ENCODE data around the gene DNM2.

The DNM2 gene

GRCh38 chr19:10839114-10840050 is 121.5 kb downstream of the DNM2 start:
- no peak overlapping the region for H3K27ac ChIP-seq
- no peak for DNase-seq (ENCODE audit: low spot score)
- CTCF ChIA-PET, result interaction anchor here (1.3 kb wide), 1 partner anchor 25 kb away, joined by 3 read pairs; no protein-coding TSS in a partner anchor
- no peak for TF ChIP-seq CTCF (conservative IDR thresholded peaks at IDR 0.05; ENCODE audit: low read depth)
- POLR2A ChIA-PET (ENCODE audit: low non-redundant PET), result no interaction called here

- DNase-seq (ENCODE audit: low spot score), result no peak
- CTCF ChIA-PET, result interaction anchor here (0.7 to 1.5 kb wide), 2 partner anchors 22 to 141 kb away, joined by 4 to 7 read pairs; no protein-coding TSS in a partner anchor
- H3K27ac ChIP-seq, result no peak overlapping the region
- TF ChIP-seq CTCF (conservative IDR thresholded peaks at IDR 0.05; ENCODE audit: low read depth), result no peak
- POLR2A ChIA-PET (ENCODE audit: low non-redundant PET), result no interaction called here
Observed at GRCh38 chr19:10842788-10843187, 124.9 kb downstream of the DNM2 start.

GRCh38 chr19:10846500-10847202 is 128.8 kb downstream of the DNM2 start:
- POLR2A ChIA-PET (ENCODE audit: low non-redundant PET), result no interaction called here
- CTCF ChIA-PET, result no interaction called here
- DNase-seq (ENCODE audit: low spot score), result no peak
- no peak overlapping the region for H3K27ac ChIP-seq
- no peak for TF ChIP-seq CTCF (conservative IDR thresholded peaks at IDR 0.05; ENCODE audit: low read depth)

GRCh38 chr19:10848230-10848856 is 130.5 kb downstream of the DNM2 start, which contains the start of gene C19orf38:
Gene C19orf38, plus strand, starts transcription at chr19:10848415. Its CDS starts 94 bp downstream, at chr19:10848509.
- ChIA-PET POLR2A (ENCODE audit: low non-redundant PET) (no interaction called here), CTCF (interaction anchor here (0.5 to 0.6 kb wide), 3 partner anchors 341 to 598 kb away, joined by 3 read pairs; no protein-coding TSS in a partner anchor)
- no peak for DNase-seq (ENCODE audit: low spot score)
- no peak for TF ChIP-seq CTCF (conservative IDR thresholded peaks at IDR 0.05; ENCODE audit: low read depth)
- H3K27ac ChIP-seq, result no peak within 1 kb of the TSS

- ChIA-PET CTCF (interaction anchor here (1.3 to 1.9 kb wide), 2 partner anchors 14 kb away, joined by 3 to 6 read pairs; no protein-coding TSS in a partner anchor), POLR2A (ENCODE audit: low non-redundant PET) (no interaction called here)
- no peak for TF ChIP-seq CTCF (conservative IDR thresholded peaks at IDR 0.05; ENCODE audit: low read depth)
- no peak for DNase-seq (ENCODE audit: low spot score)
- H3K27ac ChIP-seq, result no peak overlapping the region
Observed at GRCh38 chr19:10850631-10851030, 132.8 kb downstream of the DNM2 start.

Measured in RWPE1 (cell line).